GM23338 (cell line): ENCODE data around the gene DSCAML1. TPM values are rescaled to one million over a fixed set of nuclear protein-coding genes. Genes with fewer than 3 reads are reported as not detected.

Source experiments
- ATAC-seq: fragments of 200-7000 bp; cut with Tn5 transposase; 3 replicates; pipeline ENCODE4 v1.9.1; 2020
- DNase-seq: peaks from one replicate; pipeline ENCODE4 v3.0.0-alpha.2; 2015; ENCODE audit warnings: low spot score
- H2AFZ ChIP-seq: fragments of 200-600 bp; sonication (generic); 2 replicates; pipeline ENCODE4 v1.8.0; 2016; ENCODE audit warnings: antibody characterized with exemption, mild to moderate bottlenecking, moderate library complexity
- H3F3A ChIP-seq: fragments of 200-600 bp; sonication (generic); replicated peaks from 2 replicates; pipeline ENCODE4 v1.8.0; 2017; ENCODE audit warnings: antibody characterized with exemption, mixed run types, low read depth
- H3K27ac ChIP-seq: fragments of 200-600 bp; sonication (generic); 2 replicates; pipeline ENCODE4 v1.6.1; 2016; ENCODE audit warnings: low read depth
- H3K27me3 ChIP-seq: fragments of 200-600 bp; sonication (generic); 2 replicates; pipeline ENCODE4 v1.8.0; 2016; ENCODE audit warnings: mild to moderate bottlenecking, mixed run types, moderate library complexity; ENCODE audit not compliant: insufficient read depth
- H3K36me3 ChIP-seq: fragments of 200-600 bp; sonication (generic); 2 replicates; pipeline ENCODE4 v1.8.0; 2016; ENCODE audit warnings: mild to moderate bottlenecking; ENCODE audit not compliant: insufficient read depth
- H3K4me1 ChIP-seq: fragments of 200-600 bp; sonication (generic); 2 replicates; pipeline ENCODE4 v1.8.0; 2016; ENCODE audit warnings: mild to moderate bottlenecking, moderate library complexity; ENCODE audit not compliant: insufficient read depth
- H3K4me2 ChIP-seq: fragments of 200-600 bp; sonication (generic); 2 replicates; pipeline ENCODE4 v1.7.1; 2017; ENCODE audit warnings: mixed run types
- H3K4me3 ChIP-seq: fragments of 200-600 bp; sonication (generic); 2 replicates; pipeline ENCODE4 v1.6.1; 2016; ENCODE audit warnings: mixed run types
- H3K79me2 ChIP-seq: fragments of 200-600 bp; sonication (generic); replicated peaks from 2 replicates; pipeline ENCODE4 v1.8.0; 2017; ENCODE audit warnings: mild to moderate bottlenecking; ENCODE audit not compliant: insufficient read depth
- H3K9me2 ChIP-seq: fragments of 200-600 bp; sonication (generic); 2 replicates; pipeline ENCODE4 v1.8.0; 2017; ENCODE audit not compliant: insufficient read depth
- H4K20me1 ChIP-seq: fragments of 200-600 bp; sonication (generic); replicated peaks from 2 replicates; pipeline ENCODE4 v1.8.0; 2017; ENCODE audit warnings: mild to moderate bottlenecking; ENCODE audit not compliant: insufficient read depth
- H3K27ac Mint-ChIP-seq: 2 replicates; pipeline ENCODE4 v1.8.0; 2020; ENCODE audit warnings: inconsistent platforms, mild to moderate bottlenecking, moderate library complexity, mixed read lengths
- H3K27me3 Mint-ChIP-seq: 3 replicates; pipeline ENCODE4 v1.8.0; 2022; ENCODE audit warnings: low read depth, mild to moderate bottlenecking, moderate library complexity, mixed read lengths, inconsistent platforms; ENCODE audit not compliant: insufficient read depth, poor library complexity
- H3K36me3 Mint-ChIP-seq: 3 replicates; pipeline ENCODE4 v1.8.0; 2021; ENCODE audit warnings: low read depth, mild to moderate bottlenecking, inconsistent platforms, moderate library complexity, mixed read lengths
- H3K4me1 Mint-ChIP-seq: 3 replicates; pipeline ENCODE4 v1.8.0; 2020; ENCODE audit warnings: mild to moderate bottlenecking, inconsistent platforms, mixed read lengths
- H3K4me3 Mint-ChIP-seq: 3 replicates; pipeline ENCODE4 v1.8.0; 2021; ENCODE audit warnings: moderate library complexity, mild to moderate bottlenecking, inconsistent platforms, mixed read lengths
- H3K9me3 Mint-ChIP-seq: 3 replicates; pipeline ENCODE4 v1.8.0; 2020; ENCODE audit warnings: moderate library complexity, mild to moderate bottlenecking, inconsistent platforms, mixed read lengths
- EZH2 ChIP-seq: fragments of 200-600 bp; sonication (generic); IDR thresholded peaks from one replicate; pipeline ENCODE4 v1.8.0; 2017; ENCODE audit warnings: antibody characterized with exemption, mild to moderate bottlenecking, low read depth; ENCODE audit not compliant: unreplicated experiment
- EZH2phosphoT487 ChIP-seq: fragments of 200-600 bp; sonication (generic); IDR thresholded peaks from one replicate; pipeline ENCODE4 v1.8.1; 2018; ENCODE audit warnings: antibody characterized with exemption; ENCODE audit not compliant: unreplicated experiment
- NANOG ChIP-seq: IDR thresholded peaks from 2 replicates; pipeline ENCODE4 v1.6.1; 2016; ENCODE audit warnings: antibody characterized with exemption, borderline replicate concordance
- ZNF114 ChIP-seq: fragments of 250-450 bp; sonication (Bioruptor Pico); IDR thresholded peaks from 2 replicates; pipeline ENCODE4 v1.5.0; 2020; ENCODE audit warnings: mild to moderate bottlenecking, moderate library complexity
- ZNF462 ChIP-seq: fragments of 250-450 bp; sonication (Bioruptor Pico); IDR thresholded peaks from 2 replicates; pipeline ENCODE4 v1.5.0; 2020; ENCODE audit warnings: mild to moderate bottlenecking, moderate library complexity
- polyA plus RNA-seq: library from polyadenylated mRNA; unstranded; fragments of >200 nt; fragmentation: Nextera tagmentation; extraction: Ambion mirVana; gene quantifications from 2 replicates; pipeline ENCODE4 v1.2.1, GENCODE V29; 2016
- total RNA-seq: library from RNA; depleted of rRNA; stranded (reverse); fragments of >200 nt; shearing (Covaris generic); gene quantifications from 2 replicates; pipeline ENCODE4 v1.2.3, GENCODE V29; 2014

Gene DSCAML1
- total and polyA plus RNA-seq, 2 experiments from 2014 or later = 0.17 TPM; not detected in 1

GRCh38 chr11:117381481-117382387 lies 415.3 kb downstream of the DSCAML1 start:
- H3F3A ChIP-seq = no peaks in the 10 kb centered on the region
- no peak overlapping the region for H3K4me3 Mint-ChIP-seq
- H3K36me3 Mint-ChIP-seq = 0 out of 3 replicates have a peak, but pooled peaks cover 6% of the 10 kb centered on the region
- ATAC-seq (no peak; the same call in 2 of the 3 replicates), DNase-seq (no peak)
- H3K27me3 ChIP-seq = no peaks in the 10 kb centered on the region
- H4K20me1 ChIP-seq = no peaks in the 10 kb centered on the region; the same call in 1 of the 2 replicates
- no peaks in the 10 kb centered on the region for H3K79me2 ChIP-seq
- H3K9me3 Mint-ChIP-seq = no peaks in the 10 kb centered on the region
- no peak overlapping the region for H3K4me2 ChIP-seq
- H3K27ac ChIP-seq = no peak overlapping the region
- no peaks in the 10 kb centered on the region for H3K4me1 ChIP-seq
- H3K36me3 ChIP-seq = no peaks in the 10 kb centered on the region
- no peak for TF ChIP-seq EZH2phosphoT487
- TF ChIP-seq ZNF114 (CRISPR knock-in tag) = no peak
- TF ChIP-seq EZH2 = no peak
- TF ChIP-seq NANOG = no peak
- no peak for TF ChIP-seq ZNF462
- no peak overlapping the region for H2AFZ ChIP-seq
- H3K27ac Mint-ChIP-seq = no peak overlapping the region
- H3K27me3 Mint-ChIP-seq = no peaks in the 10 kb centered on the region
- H3K9me2 ChIP-seq = no peaks in the 10 kb centered on the region
- peaks cover 9% of the 10 kb centered on the region; the same call in 2 of the 3 replicates for H3K4me1 Mint-ChIP-seq
- H3K4me3 ChIP-seq = no peak overlapping the region
